H1 (cell line): Measurements from ENCODE around the gene MAP2K5. TPM values are rescaled to one million over a fixed set of nuclear protein-coding genes. Genes with fewer than 3 reads are reported as not detected.

Experiments
- ATF2 ChIP-seq: IDR thresholded peaks from 2 replicates; pipeline ENCODE4 v1.6.1; 2012; ENCODE audit warnings: low read length, inconsistent platforms
- RBBP5 ChIP-seq: IDR thresholded peaks from 2 replicates; pipeline ENCODE4 v1.7.1; 2012; ENCODE audit warnings: low read depth, mild to moderate bottlenecking, inconsistent platforms, low read length, moderate library complexity, borderline replicate concordance
- polyA plus RNA-seq, 7 experiments: library from polyadenylated mRNA; depleted of rRNA in 3 of 7; stranded (reverse) in 5 of 7; unstranded in 2 of 7; fragments of >200 nt in 5 of 7; fragments of 200-250 nt in 2 of 7; gene quantifications; 1 replicate in 5 of 7; 2 replicates in 1 of 7; 4 replicates in 1 of 7; pipeline versions ENCODE4 v1.2.1 to v1.2.3, GENCODE V29; 2011 to 2013; ENCODE audit warnings: missing spikeins in 2 of 7, mixed read lengths in 2 of 7
- total RNA-seq: library from RNA; stranded (reverse); fragmentation: NEBNext Ultra II Directional; extraction: Animal tissue kit (Norgen Biotek cat#: 25700); gene quantifications from 2 replicates; pipeline ENCODE4 v1.2.1, GENCODE V29; 2021

MAP2K5 gene
- total and polyA plus RNA-seq, 2 of the 8 experiments (the other 6 are each of a cell fraction or from before 2014, with no cell fraction given): 4.4 to 15.8 TPM

GRCh38 chr15:67556976-67557570 lies 14.6 kb downstream of the MAP2K5 start (continued):
- no peak for TF ChIP-seq ATF2
- TF ChIP-seq RBBP5: no peak
